ENCODE measurements around the gene CALCA. TPM values are rescaled to one million over a fixed set of nuclear protein-coding genes. Genes with fewer than 3 reads are reported as not detected.

Gene CALCA
- total and polyA plus RNA-seq, 2 of the 8 experiments (the other 6 are each of a cell fraction or from before 2014, with no cell fraction given): 0.50 to 0.73 TPM

GRCh38 chr11:14954581-14954980, 17.6 kb downstream of the CALCA start:
- Histone ChIP-seq H3K36me3 (ENCODE audit: control insufficient read depth in 2 of 4, insufficient read depth in 4 of 4, low read length in 3 of 4) (no peaks in the 10 kb centered on the region), H4K91ac (replicated peaks; ENCODE audit: insufficient read length, low read length) (no peak overlapping the region), H3K4me3 (ENCODE audit: extremely low read depth in 1 of 4, insufficient read depth in 2 of 4, low read depth in 3 of 4, low read length in 4 of 4) (no peak overlapping the region), H3K4ac (replicated peaks; ENCODE audit: insufficient read length, low read depth, low read length) (no peak overlapping the region), H3K23ac (ENCODE audit: insufficient read length) (no peak overlapping the region), H3K23me2 (ENCODE audit: low read depth, low read length) (no peaks in the 10 kb centered on the region), H3K4me2 (ENCODE audit: insufficient read depth in 1 of 2, low read depth in 2 of 2, low read length in 2 of 2) (no peak overlapping the region), H3K27ac (ENCODE audit: low read depth, low read length) (no peak overlapping the region), H4K20me1 (replicated peaks in 1 of 2; ENCODE audit: control insufficient read depth in 1 of 2, insufficient read depth in 2 of 2, low read length in 2 of 2) (no peaks in the 10 kb centered on the region), H3K9me3 (ENCODE audit: insufficient read depth in 2 of 2, low read depth in 1 of 2, low read length in 1 of 2) (no peaks in the 10 kb centered on the region), H2AFZ (ENCODE audit: low read length) (no peak overlapping the region), H3K9ac (replicated peaks in 1 of 4; ENCODE audit: extremely low read depth in 1 of 4, low read depth in 3 of 4, low read length in 3 of 4) (no peak overlapping the region), H2BK12ac (ENCODE audit: low read depth, low read length) (no peak overlapping the region), H3K56ac (replicated peaks; ENCODE audit: insufficient read length, low read depth, low read length) (no peak overlapping the region), H2BK20ac (ENCODE audit: low read length) (no peak overlapping the region), H3K18ac (ENCODE audit: extremely low read depth, low read length) (no peak overlapping the region), H4K8ac (ENCODE audit: extremely low read depth, insufficient read depth, low read length) (no peak overlapping the region), H4K5ac (ENCODE audit: insufficient read length, low read depth, low read length) (no peak overlapping the region), H2AK5ac (ENCODE audit: low read depth, low read length) (no peak overlapping the region), H3K79me1 (ENCODE audit: low read depth, low read length) (no peaks in the 10 kb centered on the region), H3K27me3 (replicated peaks in 1 of 4; ENCODE audit: control insufficient read depth in 3 of 4, extremely low read depth in 1 of 4, insufficient read depth in 3 of 4, low read length in 3 of 4) (no peaks in the 10 kb centered on the region; a peak in 2 of 7 replicates), H2BK5ac (ENCODE audit: low read depth, low read length) (no peak overlapping the region), H2BK120ac (replicated peaks; ENCODE audit: low read depth, low read length) (no peak overlapping the region), H2BK15ac (ENCODE audit: low read length) (no peak overlapping the region), H3K4me1 (replicated peaks in 1 of 4; ENCODE audit: control insufficient read depth in 3 of 4, insufficient read depth in 4 of 4, low read length in 3 of 4) (no peaks in the 10 kb centered on the region), H3K14ac (ENCODE audit: insufficient read length) (no peak overlapping the region), H3K79me2 (ENCODE audit: control insufficient read depth in 1 of 2, insufficient read depth in 2 of 2, low read length in 2 of 2) (no peaks in the 10 kb centered on the region)
- ChIA-PET CTCF (ENCODE audit: partially characterized antibody) (interaction anchor here (1.5 to 2.7 kb wide), 4 partner anchors 19 to 121 kb away, joined by 4 to 10 read pairs (median 9); no protein-coding TSS in a partner anchor), POLR2A (ENCODE audit: partially characterized antibody) (no interaction called here)
- FAIRE-seq (no peak), DNase-seq (ENCODE audit: low read depth in 1 of 2, low spot score in 2 of 2) (no peak)
- TF ChIP-seq RXRA (IDR thresholded peaks at IDR 0.05; ENCODE audit: insufficient read depth, low read depth, low read length): no peak
- no peak for TF ChIP-seq EGR1 (IDR thresholded peaks at IDR 0.05; ENCODE audit: borderline replicate concordance, low read depth, low read length)
- TF ChIP-seq RFX5 (IDR thresholded peaks at IDR 0.05; ENCODE audit: borderline replicate concordance, low read depth, low read length): no peak
- TF ChIP-seq CREB1 (IDR thresholded peaks at IDR 0.05): no peak
- no peak for TF ChIP-seq EZH2 (IDR thresholded peaks at IDR 0.05; ENCODE audit: low read depth, low read length, severe bottlenecking)
